ENCODE measurements around the gene MC2R. TPM values are rescaled to one million over a fixed set of nuclear protein-coding genes. Genes with fewer than 3 reads are reported as not detected.

Gene MC2R
- total and polyA plus RNA-seq, 10 of the 15 experiments (the other 5 are each of a cell fraction or from before 2014, with no cell fraction given): 0.15 TPM; not detected in 9

- ATAC-seq (no peak), FAIRE-seq (no peak), DNase-seq (ENCODE audit: low read depth, low spot score) (no peak)
- SMC1A ChIA-PET (ENCODE audit: uncharacterized antibody, unreplicated experiment): no interaction called here
- Histone ChIP-seq H3K27ac (ENCODE audit: control insufficient read depth, insufficient read depth) (no peak overlapping the region), H3K9me3 (replicated peaks; ENCODE audit: control insufficient read depth, insufficient read depth, low read length) (no peaks in the 10 kb centered on the region), H3K36me3 (ENCODE audit: control insufficient read depth in 2 of 2, insufficient read depth in 2 of 2, low read length in 1 of 2) (no peaks in the 10 kb centered on the region), H3K4me3 (no peak overlapping the region), H3K9ac (ENCODE audit: control insufficient read depth, insufficient read depth, low read length) (no peak overlapping the region), H3K27me3 (replicated peaks in 1 of 2; ENCODE audit: control insufficient read depth in 2 of 2, insufficient read depth in 2 of 2, low read length in 1 of 2) (peaks cover 1 to 15% of the 10 kb centered on the region in 2 experiments; a peak in 3 of 4 replicates), H3K4me2 (ENCODE audit: control insufficient read depth, insufficient read depth) (no peak overlapping the region), H3K4me1 (ENCODE audit: control insufficient read depth, insufficient read depth, low read length) (no peaks in the 10 kb centered on the region), H4K20me1 (ENCODE audit: control insufficient read depth, insufficient read depth) (no peaks in the 10 kb centered on the region), H2AFZ (ENCODE audit: control insufficient read depth, low read depth, low read length) (no peak overlapping the region), H3K79me2 (ENCODE audit: control insufficient read depth, insufficient read depth, low read length) (no peaks in the 10 kb centered on the region)
- intact Hi-C loops (cut with micrococcal nuclease; ENCODE audit: unreplicated experiment): no loop called here
- CTCF ChIA-PET: no interaction called here
- TF ChIP-seq PAX8 (IDR thresholded peaks at IDR 0.05) (no peak), PKNOX1 (IDR thresholded peaks at IDR 0.05) (no peak), PAX5 (IDR thresholded peaks at IDR 0.05; ENCODE audit: borderline replicate concordance, low read depth, low read length) (no peak), TCF7 (IDR thresholded peaks at IDR 0.05; ENCODE audit: borderline replicate concordance) (no peak), CREM (IDR thresholded peaks at IDR 0.05; ENCODE audit: low read depth) (no peak), ZNF592 (IDR thresholded peaks at IDR 0.05) (no peak)
- WGBS (ENCODE audit: insufficient coverage, insufficient replicate concordance, low lambda C conversion rate, missing lambda C conversion rate): 27% methylated on average over 5 of the region's 5 CpGs
- RAD21 ChIA-PET (ENCODE audit: unreplicated experiment): no interaction called here
- in situ Hi-C loops (cut with MboI): loop anchor here (10.0 kb wide), 1 partner anchor 212 kb away; no protein-coding TSS in a partner anchor
- no TSS peak for BruUV-seq (replicated peaks)
- POLR2A ChIA-PET: no interaction called here
Observed at GRCh38 chr18:13872932-13873331, 42.4 kb downstream of the MC2R start.

Measured in GM12878 (cell line).